GM18508 (cell line): ENCODE measurements around the gene TMEM37.

Experiments
- ATAC-seq: cut with Tn5 transposase; IDR thresholded peaks from one replicate; pipeline ENCODE4 v1.9.1; 2021; ENCODE audit warnings: moderate number of reproducible peaks; ENCODE audit not compliant: insufficient read depth, unreplicated experiment

The TMEM37 gene

DNA sequence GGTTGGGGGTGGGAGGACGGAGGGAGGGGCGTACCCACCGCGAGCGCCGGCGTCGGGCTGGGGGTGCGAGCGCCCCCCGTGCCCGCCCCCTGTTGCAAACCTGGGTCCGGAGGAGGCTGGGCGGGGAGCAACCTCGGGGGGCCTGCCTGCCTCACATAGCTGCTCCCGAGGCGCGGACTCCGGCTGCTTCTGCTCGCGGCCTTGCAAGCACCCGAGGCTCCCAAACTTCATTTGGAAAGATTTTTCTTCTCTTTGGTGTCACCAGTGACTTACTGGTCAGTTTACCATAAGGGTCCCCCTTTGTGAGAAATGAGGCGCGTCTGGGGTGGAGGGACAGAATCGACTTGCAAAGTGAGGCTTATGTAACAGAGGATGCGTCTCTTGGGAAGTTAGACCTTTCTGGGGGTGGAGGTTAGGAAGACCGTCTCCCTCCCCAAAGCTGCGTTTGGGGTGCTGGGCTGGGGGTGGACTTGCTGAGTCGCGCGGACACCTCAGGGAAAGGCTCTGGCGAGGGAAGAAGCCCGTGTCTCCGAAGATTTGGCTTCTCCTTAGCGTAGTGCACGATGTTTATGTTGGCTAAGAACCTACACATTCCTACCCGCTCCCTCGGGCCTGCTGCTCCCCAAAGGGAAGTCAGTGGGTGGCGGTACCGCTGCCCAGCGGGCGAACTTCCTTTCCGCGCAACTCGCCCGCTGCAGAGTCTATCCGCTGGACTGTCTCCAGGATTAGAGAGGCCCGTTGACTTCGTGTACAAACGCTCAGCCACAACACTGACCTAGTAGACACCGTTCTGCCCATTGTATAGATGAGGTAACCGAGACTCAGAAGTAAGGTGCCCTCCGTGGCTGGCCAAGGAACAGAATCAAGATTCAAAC lies 559 bp downstream of the TMEM37 start:
- no peak for ATAC-seq

DNA sequence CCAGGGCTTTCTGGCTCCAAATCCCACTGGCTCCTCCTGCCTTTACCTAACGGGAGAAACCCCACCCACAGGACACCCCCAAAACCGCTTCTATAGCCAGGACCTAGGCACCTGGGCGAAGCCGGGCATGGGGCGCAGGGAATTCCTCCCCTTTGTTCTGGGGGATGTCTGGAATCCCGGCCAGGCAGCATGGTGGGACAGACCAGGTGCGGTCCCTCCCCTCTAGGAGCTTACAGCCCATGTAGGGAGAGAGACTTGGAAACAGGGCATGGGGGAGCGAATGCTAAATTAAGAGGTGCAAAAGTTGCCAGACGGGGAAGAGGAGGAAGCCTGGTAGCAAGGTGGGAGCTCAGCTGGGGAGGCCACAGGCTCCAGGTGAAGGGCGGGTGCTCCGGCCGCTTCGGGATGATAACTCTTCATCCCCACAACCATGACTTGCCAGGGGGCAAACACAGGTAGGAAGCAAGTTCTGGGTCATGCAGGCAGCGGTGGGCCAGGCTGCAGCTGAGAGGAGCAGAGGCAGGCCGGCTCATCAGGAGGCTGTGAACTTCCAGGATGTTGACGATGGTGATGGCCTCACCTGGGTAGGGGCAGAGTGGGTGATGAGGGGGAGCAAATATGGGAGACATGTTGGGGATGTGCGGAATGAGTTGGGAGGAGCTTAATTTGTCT lies 1.3 kb downstream of the TMEM37 start:
- ATAC-seq, result no peak

GRCh38 chr2:119433636-119434327 lies 2.1 kb downstream of the TMEM37 start:
- ATAC-seq, result no peak

- ATAC-seq, result no peak
Measured at GRCh38 chr2:119434664-119435063, 3.0 kb downstream of the TMEM37 start.

GRCh38 chr2:119435081-119435952 lies 3.7 kb downstream of the TMEM37 start:
- ATAC-seq, result no peak

DNA sequence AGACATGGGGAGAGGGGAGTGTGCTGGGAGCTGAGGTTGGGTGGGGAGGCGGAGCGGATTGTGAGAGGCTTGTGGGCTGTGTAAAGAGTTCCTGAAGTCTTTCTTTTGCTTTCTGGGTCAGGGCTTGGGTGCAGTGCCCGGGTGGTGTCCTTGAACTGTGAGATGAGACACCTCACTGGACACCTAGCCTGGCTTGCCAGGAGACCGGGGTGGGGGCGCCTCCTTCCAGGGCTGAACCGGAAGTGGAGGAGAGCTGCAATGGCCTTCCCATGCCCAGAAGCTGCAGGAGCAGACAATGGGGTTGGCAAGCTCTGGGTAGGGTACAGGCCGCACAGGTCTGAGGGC lies 4.3 kb downstream of the TMEM37 start:
- ATAC-seq, result no peak

- ATAC-seq, result no peak
Measured at GRCh38 chr2:119436993-119437772, 5.5 kb downstream of the TMEM37 start.

GRCh38 chr2:119438128-119438656 lies 6.5 kb downstream of the TMEM37 start:
- ATAC-seq, result no peak

DNA sequence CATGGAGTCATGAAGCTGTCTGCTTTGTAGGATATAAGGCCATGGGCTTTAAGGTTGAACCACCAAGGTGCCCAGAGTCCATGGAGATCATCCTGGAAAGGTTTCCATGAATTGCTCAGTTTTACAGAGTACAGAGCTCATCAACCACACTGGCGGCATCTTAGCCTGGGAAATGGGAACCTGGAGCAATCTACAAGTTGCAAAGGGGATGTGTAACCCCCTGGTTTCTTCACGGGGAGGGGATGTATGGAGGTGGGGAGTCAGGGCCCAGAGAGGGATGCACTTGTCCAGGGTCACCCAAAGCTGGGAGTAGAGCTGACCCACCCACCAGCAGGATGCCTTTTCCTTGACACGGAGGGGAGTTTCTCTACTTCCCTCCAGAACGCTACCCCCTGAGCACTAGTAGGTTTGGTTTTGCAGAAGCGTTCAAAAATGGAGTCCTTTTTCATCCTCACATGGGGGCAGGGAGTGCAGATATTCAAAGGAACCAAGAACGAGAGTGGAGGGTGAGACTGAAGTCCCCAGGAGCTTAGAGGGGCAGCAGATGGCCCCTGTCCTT lies 7.2 kb downstream of the TMEM37 start:
- no peak for ATAC-seq

GRCh38 chr2:119439574-119440500 lies 8.2 kb downstream of the TMEM37 start:
- ATAC-seq, result no peak

- ATAC-seq, result no peak
Measured at GRCh38 chr2:119440501-119440870, 8.8 kb downstream of the TMEM37 start.

- no peak for ATAC-seq
Measured at GRCh38 chr2:119440873-119441272, 9.2 kb downstream of the TMEM37 start.

DNA sequence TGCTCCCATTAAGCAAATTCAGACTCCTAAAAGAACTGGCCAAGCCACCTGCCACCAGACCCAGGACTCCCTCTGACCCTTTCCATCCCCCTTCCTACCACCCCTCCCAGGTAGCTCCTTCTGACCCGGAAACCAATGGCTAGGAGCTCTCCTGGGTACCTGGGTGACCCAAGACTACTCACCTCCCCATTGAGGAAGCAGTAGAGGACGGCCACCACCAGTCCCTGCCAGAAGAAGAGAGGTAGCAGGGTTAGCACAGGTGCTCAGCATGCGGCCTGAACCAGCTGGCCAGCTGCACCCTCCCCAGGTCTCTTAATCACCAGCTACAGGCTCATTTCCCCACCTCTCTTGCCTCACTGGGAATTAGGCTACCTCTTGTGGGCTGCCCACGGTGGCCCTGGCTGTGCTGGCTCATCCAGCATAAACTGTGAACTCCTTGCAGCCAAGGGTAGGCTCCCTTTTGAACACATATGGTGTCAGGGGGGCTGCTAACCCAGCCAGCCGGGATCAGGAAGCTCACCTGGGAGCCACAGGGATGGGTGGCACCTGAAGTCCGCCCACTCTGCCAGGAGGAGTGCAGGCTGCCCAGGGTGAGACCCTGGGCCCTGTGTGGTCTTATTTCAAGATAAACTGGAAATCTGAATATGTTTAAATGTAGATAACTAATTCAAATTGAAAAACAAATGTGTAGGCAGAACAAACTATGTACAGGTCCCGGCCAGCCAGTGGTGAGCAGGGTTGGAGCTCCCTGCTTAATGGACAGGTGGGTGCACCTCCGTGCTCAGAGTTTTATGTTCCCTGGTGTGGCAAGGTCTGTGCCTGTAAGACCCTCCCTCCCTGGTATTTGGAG lies 9.9 kb downstream of the TMEM37 start:
- ATAC-seq, result no peak

GRCh38 chr2:119442226-119442619 lies 10.6 kb downstream of the TMEM37 start:
- ATAC-seq, result no peak

DNA sequence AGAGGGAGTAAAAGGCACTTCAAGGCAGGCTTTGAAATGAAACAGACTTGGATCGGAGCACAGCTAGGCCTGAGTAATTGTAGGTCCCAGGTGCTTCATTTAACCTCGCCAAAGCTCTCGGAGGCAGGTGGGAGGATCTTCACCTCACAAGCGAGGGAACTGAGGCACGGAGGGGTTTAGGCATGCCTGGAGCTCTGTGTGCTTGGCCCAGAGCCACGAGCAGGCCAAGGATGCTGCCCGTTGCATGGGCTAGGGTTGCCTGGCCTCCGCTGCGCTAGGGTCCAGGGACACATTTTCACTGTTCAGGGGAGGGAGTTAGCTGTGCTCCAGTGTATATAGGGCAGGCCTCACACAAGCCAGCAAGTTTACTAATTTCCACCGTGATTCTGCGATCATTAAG lies 11.2 kb downstream of the TMEM37 start:
- ATAC-seq, result no peak

DNA sequence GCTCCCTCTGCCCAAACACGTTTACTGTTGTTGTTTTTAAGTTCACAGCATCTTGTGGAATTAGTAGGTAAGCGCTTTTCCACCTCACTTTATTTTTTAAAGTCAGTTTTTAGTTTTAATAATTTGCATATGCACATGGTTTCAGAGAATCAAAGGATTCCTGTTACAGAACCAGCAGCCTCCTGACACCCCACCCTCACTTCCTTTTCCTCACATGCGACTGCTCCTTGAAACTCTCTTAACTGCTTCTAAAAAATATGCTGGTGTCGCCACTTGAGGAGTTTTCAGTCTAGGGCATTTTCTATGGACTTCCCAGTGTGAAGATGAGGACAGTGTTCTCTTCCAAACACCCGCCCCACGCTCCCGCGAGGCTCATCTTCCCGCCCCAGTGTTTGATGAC lies 14.4 kb downstream of the TMEM37 start:
- no peak for ATAC-seq
